T-helper 2 cell (primary cell): Measurements from ENCODE around the gene SLC39A6.
"Not testable (repeated sequence)": the region's sequence is repeated elsewhere in the genome, so short reads cannot be mapped to it uniquely, and the experiment has no call there.

Experiments used
- DNase-seq, 5 experiments: peaks; one replicate each; pipeline versions ENCODE4 v3.0.0 to v3.0.0-alpha.2; 2012 to 2022

SLC39A6 gene

GRCh38 chr18:36096955-36097354 is 32.2 kb downstream of the SLC39A6 start:
- no peak for DNase-seq

- DNase-seq, result peak in 2 of 5 experiments; percentile 15 to 67
These were observed 33.1 kb downstream of the SLC39A6 start for GRCh38 chr18:36095936-36096519.

GRCh38 chr18:36094431-36094830 is 34.7 kb downstream of the SLC39A6 start:
- DNase-seq, result no peak

DNA sequence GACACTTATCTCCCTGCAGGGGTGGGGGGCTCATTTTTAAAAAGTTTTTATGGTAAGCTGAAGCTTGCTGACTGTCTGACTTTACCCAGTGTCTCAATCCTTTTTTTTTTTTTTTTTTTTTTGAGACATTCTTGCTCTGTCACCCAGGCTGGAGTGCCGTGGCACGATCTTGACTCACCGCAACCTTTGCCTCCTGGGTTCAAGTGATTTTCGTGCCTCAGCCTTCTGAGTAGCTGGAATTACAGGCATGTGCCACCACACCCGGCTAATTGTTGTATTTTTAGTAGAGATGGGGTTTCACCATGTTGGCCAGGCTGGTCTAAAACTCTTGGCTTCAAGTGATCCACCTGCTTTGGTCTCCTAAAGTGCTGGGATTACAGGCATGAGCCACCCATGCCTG is 37.0 kb downstream of the SLC39A6 start:
- not testable (repeated sequence) for DNase-seq

GRCh38 chr18:36089001-36089400 is 40.1 kb downstream of the SLC39A6 start:
- DNase-seq, result no peak

- no peak for DNase-seq
These were observed 40.9 kb downstream of the SLC39A6 start for GRCh38 chr18:36088256-36088655.

- no peak for DNase-seq
These were observed 43.0 kb downstream of the SLC39A6 start for GRCh38 chr18:36086186-36086585.

DNA sequence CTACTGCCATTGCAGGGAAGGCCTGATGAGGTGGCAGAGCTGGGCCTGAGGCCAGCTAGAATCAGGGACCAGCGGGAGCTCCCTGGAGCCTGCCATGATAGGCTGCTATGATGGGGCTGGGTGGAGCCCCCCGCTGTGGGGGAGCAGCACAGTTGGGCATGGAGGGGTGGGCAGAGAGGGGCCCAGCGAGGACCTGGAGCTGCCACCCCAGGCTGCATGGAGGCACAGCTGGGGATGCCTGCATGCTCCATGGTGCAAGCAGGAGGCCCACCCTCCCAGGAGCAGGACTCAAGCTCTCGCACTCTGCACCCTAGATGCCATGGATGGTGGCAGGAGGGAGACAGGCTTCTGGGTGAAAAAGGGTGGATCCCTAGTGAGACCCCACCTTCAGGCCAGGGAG is 43.9 kb downstream of the SLC39A6 start:
- no peak for DNase-seq

DNA sequence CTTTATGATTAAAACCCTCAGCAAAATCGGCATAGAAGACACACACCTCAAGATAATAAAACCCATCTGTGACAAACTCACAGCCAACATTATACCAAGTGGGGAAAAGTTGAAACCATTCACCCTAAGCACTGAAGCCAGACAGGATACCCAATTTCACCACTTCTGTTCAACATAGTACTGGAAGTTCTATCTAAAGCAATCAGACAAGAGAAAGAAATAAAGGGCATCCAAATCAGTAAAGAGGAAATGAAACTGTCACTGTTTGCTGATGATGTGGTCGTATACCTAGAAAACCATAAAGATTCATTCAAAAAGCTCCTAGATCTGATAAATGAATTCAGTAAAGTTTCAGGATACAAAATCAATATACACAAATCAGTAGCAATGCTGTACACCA is 45.4 kb downstream of the SLC39A6 start:
- DNase-seq, result peak in 1 of 5 experiments; percentile 35

DNA sequence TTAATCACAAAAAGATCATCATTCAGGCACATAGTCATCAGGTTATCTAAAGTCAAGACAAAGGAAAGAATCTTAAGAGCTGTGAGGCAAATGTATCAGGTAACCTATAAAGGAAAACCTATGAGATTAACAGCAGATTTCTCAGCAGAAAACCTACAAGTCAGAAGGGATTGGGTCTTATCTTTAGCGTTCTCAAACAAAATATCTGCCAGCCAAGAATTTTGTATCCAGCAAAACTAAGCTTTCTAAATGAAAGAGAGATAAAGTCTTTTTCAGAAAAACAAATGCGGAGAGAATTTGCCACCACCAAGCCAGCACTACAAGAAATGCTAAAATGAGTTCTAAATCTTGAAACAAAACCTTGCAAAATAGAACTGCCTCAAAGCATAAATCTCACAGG is 48.0 kb downstream of the SLC39A6 start:
- DNase-seq, result not testable (repeated sequence)

GRCh38 chr18:36078751-36079529 is 50.2 kb downstream of the SLC39A6 start:
- no peak for DNase-seq

- DNase-seq, result not testable (repeated sequence)
These were observed 51.4 kb downstream of the SLC39A6 start for GRCh38 chr18:36077764-36078163.

- DNase-seq, result no peak
These were observed 53.1 kb downstream of the SLC39A6 start for GRCh38 chr18:36075862-36076587.

GRCh38 chr18:36074435-36074834 is 54.7 kb downstream of the SLC39A6 start:
- no peak for DNase-seq

- DNase-seq, result no peak
These were observed 55.5 kb downstream of the SLC39A6 start for GRCh38 chr18:36073676-36074075.

GRCh38 chr18:36072406-36072805 is 56.7 kb downstream of the SLC39A6 start:
- not testable (repeated sequence) for DNase-seq

DNA sequence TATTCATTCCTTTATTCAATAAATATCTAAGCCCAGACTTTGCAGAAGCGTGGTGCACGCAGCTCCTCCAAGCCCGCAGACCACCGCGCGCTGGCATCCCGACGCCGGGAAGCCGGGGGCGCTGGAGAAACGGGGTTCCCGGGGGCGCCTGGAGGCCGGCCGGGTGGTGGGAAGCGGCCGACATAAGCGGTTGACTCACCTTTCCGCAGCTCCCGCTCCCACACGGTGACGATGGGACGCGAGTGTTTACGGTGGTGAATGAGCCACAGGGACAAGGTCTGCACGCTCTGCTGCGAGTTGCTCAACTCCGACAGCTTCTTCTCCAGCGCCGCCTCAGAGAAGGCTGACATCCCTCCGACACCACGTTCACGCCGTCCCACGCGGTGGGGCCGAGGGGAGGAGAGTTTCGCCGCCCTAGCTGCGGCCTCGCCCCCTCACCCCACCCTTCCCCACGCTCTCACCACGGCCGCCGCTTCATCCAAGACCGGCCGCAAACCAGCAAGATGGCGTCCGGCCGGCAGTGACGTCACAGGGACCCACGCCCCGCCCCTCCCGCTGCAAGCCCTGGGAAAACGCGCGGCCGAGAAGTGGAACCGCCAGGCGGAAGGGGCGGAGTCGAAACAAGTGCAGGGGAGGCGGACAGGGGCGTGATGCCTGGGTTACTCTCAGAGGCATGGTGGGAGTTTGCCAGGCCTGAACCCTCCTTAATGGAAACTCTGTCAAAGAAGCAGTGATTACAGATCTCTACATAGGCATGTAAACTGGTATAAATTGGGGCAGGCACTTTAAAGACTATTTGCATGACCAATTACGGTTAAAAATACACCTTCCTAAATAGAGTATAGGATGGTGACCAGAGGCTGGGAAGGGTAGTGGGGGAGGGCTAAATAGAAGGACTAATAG is 61.8 kb downstream of the SLC39A6 start, which contains the start of gene RPRD1A:
Gene RPRD1A (minus strand): TSS at position 505 of the 903 bp plus-strand sequence. CDS start 155 bp downstream, at position 350.
- peak; percentile 91 to 96 (median 94) for DNase-seq

GRCh38 chr18:36066686-36067054 is 62.5 kb downstream of the SLC39A6 start:
- DNase-seq, result no peak

- no peak for DNase-seq
These were observed 63.1 kb downstream of the SLC39A6 start for GRCh38 chr18:36066001-36066400.

DNA sequence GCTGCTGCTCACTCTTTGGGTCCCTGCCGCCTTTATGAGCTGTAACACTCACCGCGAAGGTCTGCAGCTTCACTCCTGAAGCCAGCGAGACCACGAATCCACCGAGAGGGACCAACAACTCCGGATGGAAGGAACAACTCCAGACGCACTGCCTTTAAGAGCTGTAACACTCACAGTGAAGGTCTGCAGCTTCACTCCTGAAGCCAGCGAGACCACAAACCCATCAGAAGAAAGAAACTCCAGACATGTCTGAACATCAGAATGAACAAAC is 64.4 kb downstream of the SLC39A6 start:
- DNase-seq, result not testable (repeated sequence)

- no peak for DNase-seq
These were observed 64.9 kb downstream of the SLC39A6 start for GRCh38 chr18:36064027-36064808.

DNA sequence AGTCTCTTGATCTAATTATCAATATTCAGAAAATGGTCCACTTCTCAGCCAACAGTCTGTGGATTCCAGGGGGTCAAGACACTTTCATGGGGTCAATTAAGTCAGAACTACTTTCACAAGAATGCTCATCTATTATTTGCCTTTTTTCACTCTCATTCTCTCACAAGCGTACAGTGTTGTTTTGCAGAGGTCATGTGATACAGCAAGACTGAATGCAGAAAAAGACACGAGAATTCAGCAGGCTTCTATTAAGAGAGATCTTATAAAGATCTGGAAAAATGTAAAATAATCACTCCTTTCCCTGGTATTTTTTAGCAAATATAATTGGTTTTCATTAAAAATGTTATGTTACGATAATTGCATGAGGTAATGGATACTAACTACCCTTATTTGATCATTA is 70.5 kb downstream of the SLC39A6 start:
- DNase-seq, result no peak
